ENCODE measurements around the gene RAB9A. TPM values are rescaled to one million over a fixed set of nuclear protein-coding genes. Genes with fewer than 3 reads are reported as not detected.
"Not testable (repeated sequence)": the region's sequence is repeated elsewhere in the genome, so short reads cannot be mapped to it uniquely, and the experiment has no call there.

RAB9A gene
- polyA plus RNA-seq, 1 donor from 2014 or later, result 25.6 TPM

DNA sequence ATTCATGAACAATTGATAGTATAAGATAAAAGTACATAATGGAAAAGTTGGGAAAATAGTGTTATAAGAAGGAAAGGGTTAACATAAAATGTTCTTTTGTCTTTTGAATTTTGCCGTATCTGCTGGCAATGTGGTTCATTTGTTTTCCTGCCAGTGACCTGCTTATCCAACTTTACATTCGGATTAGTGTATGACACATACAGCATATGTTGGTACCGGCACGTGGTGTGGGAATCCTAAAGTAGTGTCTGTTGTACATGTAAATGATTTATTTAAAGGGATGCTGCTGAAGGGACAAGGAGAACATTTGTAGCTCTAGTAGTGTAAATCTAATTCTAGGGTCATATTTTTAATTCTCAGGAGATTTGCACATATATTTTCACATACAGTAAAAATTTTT is 11.5 kb downstream of the RAB9A start:
- H3K9me3 Mint-ChIP-seq, result no peaks in the 10 kb centered on the region
- peak overlapping the region in 1 of 4 donors; percentile 3 for H3K4me3 Mint-ChIP-seq
- H3K27ac Mint-ChIP-seq, result no peak overlapping the region
- H3K4me1 Mint-ChIP-seq, result peaks cover 31 to 49% (median 42%) of the 10 kb centered on the region in 3 donors
- peaks cover 6% of the 10 kb centered on the region for H3K27me3 Mint-ChIP-seq
- peaks cover 2% of the 10 kb centered on the region for H3K36me3 Mint-ChIP-seq

DNA sequence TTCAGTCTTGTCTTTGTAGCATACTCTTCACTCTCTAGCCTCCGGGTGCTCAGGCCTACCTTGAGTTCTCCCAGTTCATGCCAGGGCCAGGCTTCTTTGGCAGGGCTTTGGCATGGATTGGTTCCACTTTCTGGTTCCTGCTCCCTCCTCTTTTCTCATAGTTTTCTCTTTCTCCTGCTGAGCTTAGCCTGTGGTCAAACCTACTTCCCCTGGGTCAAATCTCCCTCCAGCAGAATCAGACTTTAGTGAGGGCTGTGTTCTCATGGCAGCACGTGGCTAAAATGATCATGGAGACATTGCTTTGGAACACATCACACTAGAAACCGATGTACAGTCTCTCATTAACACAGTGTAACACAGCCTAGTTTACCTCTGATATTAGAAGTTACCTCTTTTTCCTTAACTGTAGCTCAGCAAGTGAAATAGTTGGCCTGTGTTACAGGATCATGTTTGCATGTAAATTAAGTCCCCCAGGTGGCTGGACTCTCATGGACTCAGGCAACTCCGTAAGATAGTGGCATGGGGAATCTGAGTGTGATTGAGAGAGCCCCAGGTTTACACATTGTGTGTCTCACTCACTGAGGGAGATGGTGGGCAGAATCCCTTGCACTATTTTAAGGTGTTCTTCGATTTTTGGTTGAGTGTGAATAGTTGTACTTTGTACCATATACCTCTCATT is 13.3 kb downstream of the RAB9A start:
- Mint-ChIP-seq H3K27ac (peak overlapping the region in 2 of 3 donors; percentile 38 to 85), H3K27me3 (peaks cover 5% of the 10 kb centered on the region), H3K9me3 (no peaks in the 10 kb centered on the region), H3K36me3 (peaks cover 2% of the 10 kb centered on the region), H3K4me3 (peak overlapping the region in 1 of 4 donors; percentile 56), H3K4me1 (peaks cover 23 to 39% (median 29%) of the 10 kb centered on the region in 3 donors)

- Mint-ChIP-seq H3K36me3 (peaks cover 2% of the 10 kb centered on the region), H3K9me3 (no peaks in the 10 kb centered on the region), H3K27ac (no peak overlapping the region), H3K4me3 (no peak overlapping the region), H3K4me1 (peaks cover 19 to 30% (median 24%) of the 10 kb centered on the region in 3 donors), H3K27me3 (peaks cover 5% of the 10 kb centered on the region)
These were observed 14.2 kb downstream of the RAB9A start for GRCh38 chrX:13703135-13703534.

GRCh38 chrX:13703589-13703988 is 14.7 kb downstream of the RAB9A start:
- Mint-ChIP-seq H3K4me3 (no peak overlapping the region), H3K27ac (no peak overlapping the region), H3K4me1 (peaks cover 18 to 27% (median 24%) of the 10 kb centered on the region in 3 donors), H3K9me3 (no peaks in the 10 kb centered on the region), H3K27me3 (peaks cover 5% of the 10 kb centered on the region), H3K36me3 (peaks cover 2% of the 10 kb centered on the region)

- no peak overlapping the region for H3K4me3 Mint-ChIP-seq
- no peaks in the 10 kb centered on the region for H3K9me3 Mint-ChIP-seq
- peaks cover 11% of the 10 kb centered on the region for H3K36me3 Mint-ChIP-seq
- peaks cover 2 to 9% (median 3%) of the 10 kb centered on the region in 3 donors for H3K4me1 Mint-ChIP-seq
- H3K27ac Mint-ChIP-seq, result no peak overlapping the region
- no peaks in the 10 kb centered on the region for H3K27me3 Mint-ChIP-seq
These were observed 22.2 kb downstream of the RAB9A start for GRCh38 chrX:13711141-13711540.

DNA sequence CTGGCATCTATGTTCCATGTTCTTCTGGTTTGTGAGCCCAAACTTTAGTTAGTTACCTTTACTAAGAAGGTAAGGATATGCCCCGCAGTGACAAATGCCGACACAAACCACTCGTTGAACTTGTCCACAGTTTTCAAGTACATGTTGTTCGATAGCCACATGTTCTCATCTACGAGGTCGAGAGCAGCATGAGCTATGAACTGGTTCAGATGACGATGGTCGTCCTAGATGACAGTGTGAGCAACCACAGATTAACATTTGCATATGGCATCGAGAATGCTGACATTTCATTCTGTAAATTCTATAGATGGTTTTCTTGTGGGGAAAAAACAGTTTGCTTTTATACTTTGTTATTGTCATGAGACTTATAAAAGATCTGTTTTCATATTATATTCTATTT is 27.5 kb downstream of the RAB9A start:
- Mint-ChIP-seq H3K27ac (no peak overlapping the region), H3K4me3 (no peak overlapping the region), H3K9me3 (no peaks in the 10 kb centered on the region), H3K4me1 (peaks cover 2 to 7% (median 3%) of the 10 kb centered on the region in 3 donors), H3K36me3 (peaks cover 14% of the 10 kb centered on the region), H3K27me3 (no peaks in the 10 kb centered on the region)

- H3K36me3 Mint-ChIP-seq, result peaks cover 12% of the 10 kb centered on the region
- H3K4me1 Mint-ChIP-seq, result peaks cover 1 to 8% (median 7%) of the 10 kb centered on the region in 3 donors
- no peaks in the 10 kb centered on the region for H3K27me3 Mint-ChIP-seq
- no peak overlapping the region for H3K27ac Mint-ChIP-seq
- peak overlapping the region in 1 of 4 donors; percentile 40 for H3K4me3 Mint-ChIP-seq
- no peaks in the 10 kb centered on the region for H3K9me3 Mint-ChIP-seq
These were observed 28.0 kb downstream of the RAB9A start for GRCh38 chrX:13716905-13717304.

DNA sequence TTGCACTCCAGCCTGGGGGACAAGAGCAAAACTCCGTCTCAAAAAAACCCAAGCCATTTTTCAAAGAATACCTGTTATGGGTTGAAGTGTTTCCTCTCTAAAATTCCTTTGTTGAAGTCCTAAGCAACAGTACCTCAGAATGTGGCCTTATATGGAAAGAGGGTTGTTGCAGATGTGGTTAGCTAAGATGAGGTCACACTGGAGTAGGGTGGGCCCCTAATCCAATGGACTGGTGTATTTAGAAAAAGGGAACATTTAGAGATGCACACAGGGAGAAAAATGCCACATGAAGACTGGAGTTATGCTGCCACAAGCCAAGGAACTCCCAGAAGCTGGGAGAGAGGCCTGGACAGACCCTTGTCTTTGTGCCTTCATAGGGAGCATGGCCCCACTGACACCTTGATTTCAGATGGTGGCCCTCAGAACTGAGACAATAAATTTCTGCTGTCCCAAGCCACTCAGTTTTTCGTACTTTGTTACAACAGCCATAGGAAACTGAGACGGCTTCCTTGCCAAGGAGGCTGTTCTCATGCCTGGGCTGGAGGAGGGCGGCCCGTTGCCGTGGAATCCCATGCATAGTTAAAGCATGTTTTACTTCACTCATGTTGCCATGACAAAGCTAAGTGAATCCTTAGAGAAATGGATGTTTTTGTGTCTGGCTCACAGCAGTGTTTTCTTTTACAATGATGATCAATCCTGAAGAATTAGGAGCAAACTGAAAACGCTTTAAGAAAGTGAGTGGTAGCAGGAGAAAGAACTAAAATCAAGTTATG is 29.0 kb downstream of the RAB9A start:
- Mint-ChIP-seq H3K27ac (no peak overlapping the region), H3K4me3 (no peak overlapping the region), H3K4me1 (peaks cover 7 to 13% (median 13%) of the 10 kb centered on the region in 3 donors), H3K27me3 (peaks cover 1% of the 10 kb centered on the region), H3K9me3 (no peaks in the 10 kb centered on the region), H3K36me3 (peaks cover 13% of the 10 kb centered on the region)

- Mint-ChIP-seq H3K27ac (peak overlapping the region in 1 of 3 donors; percentile 63), H3K27me3 (peaks cover 1% of the 10 kb centered on the region), H3K9me3 (no peaks in the 10 kb centered on the region), H3K4me3 (no peak overlapping the region), H3K4me1 (peaks cover 9 to 24% (median 20%) of the 10 kb centered on the region in 3 donors), H3K36me3 (peaks cover 10% of the 10 kb centered on the region)
These were observed 30.4 kb downstream of the RAB9A start for GRCh38 chrX:13719192-13719856.

- no peak overlapping the region for H3K27ac Mint-ChIP-seq
- H3K9me3 Mint-ChIP-seq, result no peaks in the 10 kb centered on the region
- H3K4me3 Mint-ChIP-seq, result no peak overlapping the region
- H3K27me3 Mint-ChIP-seq, result peaks cover 1% of the 10 kb centered on the region
- H3K36me3 Mint-ChIP-seq, result peaks cover 10% of the 10 kb centered on the region
- peaks cover 14 to 24% (median 23%) of the 10 kb centered on the region in 3 donors for H3K4me1 Mint-ChIP-seq
These were observed 32.4 kb downstream of the RAB9A start for GRCh38 chrX:13721371-13721770.

GRCh38 chrX:13721819-13722519 is 33.0 kb downstream of the RAB9A start:
- H3K27ac Mint-ChIP-seq, result peak overlapping the region in 2 of 3 donors; percentile 17 to 23
- peaks cover 10% of the 10 kb centered on the region for H3K36me3 Mint-ChIP-seq
- H3K9me3 Mint-ChIP-seq, result no peaks in the 10 kb centered on the region
- H3K27me3 Mint-ChIP-seq, result peaks cover 1% of the 10 kb centered on the region
- H3K4me3 Mint-ChIP-seq, result peak overlapping the region in 1 of 4 donors; percentile 67
- peaks cover 15 to 30% (median 27%) of the 10 kb centered on the region in 3 donors for H3K4me1 Mint-ChIP-seq

DNA sequence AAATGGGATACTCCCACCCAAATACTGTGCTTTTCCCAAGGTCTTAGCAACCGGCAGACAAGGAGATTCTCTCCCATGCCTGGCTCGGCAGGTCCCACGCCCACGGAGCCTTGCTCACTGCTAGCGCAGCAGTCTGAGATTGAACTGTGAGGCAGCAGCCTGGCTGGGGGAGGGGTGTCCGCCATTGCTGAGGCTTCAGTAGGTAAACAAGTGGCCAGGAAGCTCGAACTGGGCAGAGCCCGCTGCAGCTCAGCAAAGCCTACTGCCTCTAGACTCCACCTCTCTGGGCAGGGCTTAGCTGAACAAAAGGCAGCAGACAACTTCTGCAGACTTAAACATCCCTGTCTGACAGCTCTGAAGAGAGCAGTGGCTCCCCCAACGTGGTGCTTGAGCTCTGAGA is 36.0 kb downstream of the RAB9A start:
- Mint-ChIP-seq H3K36me3 (peaks cover 11% of the 10 kb centered on the region), H3K4me1 (peaks cover 31 to 44% (median 43%) of the 10 kb centered on the region in 3 donors)
- H3K4me3 Mint-ChIP-seq, H3K27me3 Mint-ChIP-seq, H3K9me3 Mint-ChIP-seq, H3K27ac Mint-ChIP-seq: not testable (repeated sequence)

DNA sequence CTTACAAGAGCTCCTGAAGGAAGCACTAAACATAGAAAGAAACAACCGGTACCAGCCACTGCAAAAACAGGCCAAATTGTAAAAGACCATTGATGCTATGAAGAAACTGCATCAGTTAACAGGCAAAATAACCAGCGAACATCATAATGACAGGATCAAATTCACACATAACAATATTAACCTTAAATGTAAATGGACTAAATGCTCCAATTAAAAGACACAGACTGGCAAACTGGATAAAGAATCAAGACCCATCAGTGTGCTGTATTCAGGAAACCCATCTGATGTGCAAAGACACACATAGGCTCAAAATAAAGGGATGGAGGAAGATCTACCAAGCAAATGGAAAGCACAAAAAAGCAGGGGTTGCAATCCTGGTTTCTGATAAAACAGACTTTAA is 37.7 kb downstream of the RAB9A start:
- not testable (repeated sequence) for H3K9me3 Mint-ChIP-seq, H3K4me3 Mint-ChIP-seq, H3K27me3 Mint-ChIP-seq, H3K27ac Mint-ChIP-seq
- peaks cover 16% of the 10 kb centered on the region for H3K36me3 Mint-ChIP-seq
- H3K4me1 Mint-ChIP-seq, result peaks cover 33 to 51% (median 45%) of the 10 kb centered on the region in 3 donors

GRCh38 chrX:13730523-13730922 is 41.6 kb downstream of the RAB9A start:
- H3K4me1 Mint-ChIP-seq, result peaks cover 44 to 60% (median 48%) of the 10 kb centered on the region in 3 donors
- not testable (repeated sequence) for H3K9me3 Mint-ChIP-seq, H3K27me3 Mint-ChIP-seq
- H3K27ac Mint-ChIP-seq, result peak overlapping the region in 1 of 3 donors; percentile 22
- peak overlapping the region in 1 of 4 donors; percentile 13 for H3K4me3 Mint-ChIP-seq
- peaks cover 11% of the 10 kb centered on the region for H3K36me3 Mint-ChIP-seq

Data from IgD-negative memory B cell (primary cell).